ENCODE results near the gene ADAMTS12. TPM values are rescaled to one million over a fixed set of nuclear protein-coding genes. Genes with fewer than 3 reads are reported as not detected.

ADAMTS12 gene
- total RNA-seq, 1 donor = 6.9 TPM

DNA sequence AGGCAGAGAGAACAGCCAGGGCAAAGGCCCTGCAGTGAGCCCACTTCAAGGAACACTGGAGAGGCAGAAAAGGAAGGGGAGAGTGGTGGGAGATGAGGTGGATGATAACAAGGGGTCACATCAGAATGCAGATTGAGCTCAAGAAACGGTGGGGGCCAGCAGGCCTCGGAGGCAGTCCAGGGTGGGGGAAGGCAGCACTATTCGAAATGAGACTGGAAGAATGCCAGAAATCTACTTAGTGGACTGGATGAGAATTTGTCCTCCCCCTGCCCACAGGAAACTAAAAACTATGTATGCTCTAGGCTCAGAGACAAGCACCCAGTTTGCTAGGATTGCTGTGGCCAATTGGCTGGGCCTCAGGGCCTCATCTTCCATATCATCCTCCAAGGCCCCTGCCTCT, 148.7 kb downstream of the ADAMTS12 start:
- H3K27me3 ChIP-seq (ENCODE audit: insufficient read depth, low read length) = no peaks in the 10 kb centered on the region
- TF ChIP-seq, protein P1, sequence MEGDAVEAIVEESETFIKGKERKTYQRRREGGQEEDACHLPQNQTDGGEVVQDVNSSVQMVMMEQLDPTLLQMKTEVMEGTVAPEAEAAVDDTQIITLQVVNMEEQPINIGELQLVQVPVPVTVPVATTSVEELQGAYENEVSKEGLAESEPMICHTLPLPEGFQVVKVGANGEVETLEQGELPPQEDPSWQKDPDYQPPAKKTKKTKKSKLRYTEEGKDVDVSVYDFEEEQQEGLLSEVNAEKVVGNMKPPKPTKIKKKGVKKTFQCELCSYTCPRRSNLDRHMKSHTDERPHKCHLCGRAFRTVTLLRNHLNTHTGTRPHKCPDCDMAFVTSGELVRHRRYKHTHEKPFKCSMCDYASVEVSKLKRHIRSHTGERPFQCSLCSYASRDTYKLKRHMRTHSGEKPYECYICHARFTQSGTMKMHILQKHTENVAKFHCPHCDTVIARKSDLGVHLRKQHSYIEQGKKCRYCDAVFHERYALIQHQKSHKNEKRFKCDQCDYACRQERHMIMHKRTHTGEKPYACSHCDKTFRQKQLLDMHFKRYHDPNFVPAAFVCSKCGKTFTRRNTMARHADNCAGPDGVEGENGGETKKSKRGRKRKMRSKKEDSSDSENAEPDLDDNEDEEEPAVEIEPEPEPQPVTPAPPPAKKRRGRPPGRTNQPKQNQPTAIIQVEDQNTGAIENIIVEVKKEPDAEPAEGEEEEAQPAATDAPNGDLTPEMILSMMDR (IDR thresholded peaks at IDR 0.05; ENCODE audit: extremely low read depth, low read depth, low read length) = no peak
- H3K27ac ChIP-seq (ENCODE audit: low read depth, low read length) = no peak overlapping the region

DNA sequence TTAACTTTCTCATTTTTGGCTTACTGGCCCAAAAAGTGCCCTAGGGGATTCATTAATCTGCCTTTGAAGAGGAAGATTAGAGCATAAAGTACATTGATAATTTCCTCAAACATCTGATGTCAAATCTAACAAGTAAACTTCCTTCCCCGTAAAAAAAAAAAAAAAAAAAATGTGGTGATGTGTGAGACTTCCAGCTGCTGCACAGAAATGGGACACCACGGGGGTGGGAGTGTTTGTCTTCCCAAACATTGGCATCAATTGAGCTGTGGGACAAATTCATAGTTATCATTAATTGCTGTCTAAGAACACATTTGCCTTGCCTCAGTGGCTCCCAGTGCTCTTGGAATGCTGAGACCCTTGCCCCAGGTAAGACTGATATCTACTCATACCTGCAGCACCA, 149.6 kb downstream of the ADAMTS12 start:
- no peak overlapping the region for H3K27ac ChIP-seq (ENCODE audit: low read depth, low read length)
- no peak overlapping the region for H3K4me3 ChIP-seq (ENCODE audit: insufficient read depth, low read length)
- no peaks in the 10 kb centered on the region for H3K9me3 ChIP-seq (ENCODE audit: low read depth, low read length)
- H4K20me1 ChIP-seq (ENCODE audit: insufficient read depth, low read length) = peaks cover 3% of the 10 kb centered on the region
- TF ChIP-seq, protein P1 (IDR thresholded peaks at IDR 0.05; ENCODE audit: extremely low read depth, low read depth, low read length) = no peak
- no peaks in the 10 kb centered on the region for H3K79me2 ChIP-seq (ENCODE audit: insufficient read depth, low read length)
- no peaks in the 10 kb centered on the region for H3K36me3 ChIP-seq (ENCODE audit: insufficient read depth, low read length)
- H3K27me3 ChIP-seq (ENCODE audit: insufficient read depth, low read length) = no peaks in the 10 kb centered on the region
- H3K4me2 ChIP-seq (ENCODE audit: insufficient read depth, low read length) = no peak overlapping the region
- H3K4me1 ChIP-seq (ENCODE audit: insufficient read depth, low read length) = peaks cover under 1% of the 10 kb centered on the region
- DNase-seq (ENCODE audit: insufficient read length, low spot score, missing footprints) = no peak
- no peak overlapping the region for H2AFZ ChIP-seq (ENCODE audit: low read length)

More for the DNA sequence above, 148.7 kb downstream of the ADAMTS12 start:
- H3K4me2 ChIP-seq (ENCODE audit: insufficient read depth, low read length) = no peak overlapping the region
- peaks cover 3% of the 10 kb centered on the region for H4K20me1 ChIP-seq (ENCODE audit: insufficient read depth, low read length)
- no peak overlapping the region for H2AFZ ChIP-seq (ENCODE audit: low read length)
- no peak for DNase-seq (ENCODE audit: insufficient read length, low spot score, missing footprints)
- no peak overlapping the region for H3K4me3 ChIP-seq (ENCODE audit: insufficient read depth, low read length)
- H3K4me1 ChIP-seq (ENCODE audit: insufficient read depth, low read length) = no peaks in the 10 kb centered on the region
- no peaks in the 10 kb centered on the region for H3K79me2 ChIP-seq (ENCODE audit: insufficient read depth, low read length)
- no peaks in the 10 kb centered on the region for H3K9me3 ChIP-seq (ENCODE audit: low read depth, low read length)
- no peaks in the 10 kb centered on the region for H3K36me3 ChIP-seq (ENCODE audit: insufficient read depth, low read length)

DNA sequence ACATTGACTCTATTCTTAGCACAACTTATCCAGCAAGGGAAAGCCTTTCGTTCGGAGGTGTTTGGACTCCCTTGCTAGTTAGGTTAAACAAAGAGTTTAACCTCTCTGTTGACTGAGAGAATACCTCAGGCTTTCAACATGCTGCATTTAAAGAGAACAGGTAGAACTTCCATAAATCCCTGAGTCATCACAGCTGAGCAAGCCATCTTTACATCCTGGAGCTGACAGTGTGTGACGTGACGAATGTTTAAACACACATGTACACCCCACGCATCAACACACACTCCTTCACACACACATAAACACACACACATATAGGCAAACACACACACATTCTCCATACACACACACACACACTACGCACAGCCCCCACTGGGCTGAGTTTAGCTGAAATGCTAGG, 152.8 kb downstream of the ADAMTS12 start:
- Histone ChIP-seq H3K9me3 (ENCODE audit: low read depth, low read length) (no peaks in the 10 kb centered on the region), H4K20me1 (ENCODE audit: insufficient read depth, low read length) (peaks cover 1% of the 10 kb centered on the region), H3K27ac (ENCODE audit: low read depth, low read length) (no peak overlapping the region), H3K4me1 (ENCODE audit: insufficient read depth, low read length) (peaks cover 20% of the 10 kb centered on the region), H3K36me3 (ENCODE audit: insufficient read depth, low read length) (no peaks in the 10 kb centered on the region), H3K4me3 (ENCODE audit: insufficient read depth, low read length) (no peak overlapping the region), H3K4me2 (ENCODE audit: insufficient read depth, low read length) (no peak overlapping the region), H2AFZ (ENCODE audit: low read length) (no peak overlapping the region), H3K79me2 (ENCODE audit: insufficient read depth, low read length) (no peaks in the 10 kb centered on the region), H3K27me3 (ENCODE audit: insufficient read depth, low read length) (no peaks in the 10 kb centered on the region)
- TF ChIP-seq, protein P1 (IDR thresholded peaks at IDR 0.05; ENCODE audit: extremely low read depth, low read depth, low read length) = no peak
- DNase-seq (ENCODE audit: insufficient read length, low spot score, missing footprints) = no peak

DNA sequence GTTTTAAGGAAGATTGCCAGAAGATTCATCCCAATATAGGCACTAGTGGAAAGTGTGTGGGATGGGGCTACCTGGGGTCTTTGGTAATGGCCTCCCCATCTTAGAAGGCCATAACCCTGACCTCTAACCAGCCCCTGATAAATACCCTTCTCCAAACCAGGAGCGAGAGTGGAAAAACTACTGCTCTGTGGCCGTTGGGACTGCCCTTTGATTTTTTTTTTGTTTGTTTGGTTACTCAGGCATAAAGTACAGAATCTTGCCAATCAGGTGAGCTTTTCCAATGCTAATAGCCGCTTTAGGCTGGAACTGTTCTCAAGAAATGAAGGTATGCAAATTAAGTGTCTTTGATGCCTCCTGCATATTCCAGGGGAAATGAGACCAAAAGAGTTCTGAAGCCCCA, 153.7 kb downstream of the ADAMTS12 start:
- Histone ChIP-seq H3K4me2 (ENCODE audit: insufficient read depth, low read length) (no peak overlapping the region), H3K27ac (ENCODE audit: low read depth, low read length) (no peak overlapping the region), H3K9me3 (ENCODE audit: low read depth, low read length) (no peaks in the 10 kb centered on the region), H3K4me3 (ENCODE audit: insufficient read depth, low read length) (no peak overlapping the region), H3K79me2 (ENCODE audit: insufficient read depth, low read length) (peaks cover 3% of the 10 kb centered on the region), H3K4me1 (ENCODE audit: insufficient read depth, low read length) (peaks cover 25% of the 10 kb centered on the region), H3K27me3 (ENCODE audit: insufficient read depth, low read length) (no peaks in the 10 kb centered on the region), H2AFZ (ENCODE audit: low read length) (no peak overlapping the region), H3K36me3 (ENCODE audit: insufficient read depth, low read length) (no peaks in the 10 kb centered on the region), H4K20me1 (ENCODE audit: insufficient read depth, low read length) (no peaks in the 10 kb centered on the region)
- TF ChIP-seq, protein P1 (IDR thresholded peaks at IDR 0.05; ENCODE audit: extremely low read depth, low read depth, low read length) = no peak
- DNase-seq (ENCODE audit: insufficient read length, low spot score, missing footprints) = no peak
